Cardiac fibroblast (primary cell): ENCODE measurements around the gene CEP97.
"Not testable (repeated sequence)": the region's sequence is repeated elsewhere in the genome, so short reads cannot be mapped to it uniquely, and the experiment has no call there.

ENCODE experiments used
- DNase-seq, 2 donors: peaks; one replicate each; pipeline versions ENCODE4 v3.0.0 to v3.0.0-alpha.2; 2010; ENCODE audit warnings: low read depth in 2 of 2
- H3K4me3 ChIP-seq, 2 donors: replicated peaks in 1 of 2; 1 replicate in 1 of 2; 2 replicates in 1 of 2; pipeline ENCODE4 v1.5.1; 2011; ENCODE audit warnings: low read depth in 2 of 2, low read length in 2 of 2, mild to moderate bottlenecking in 2 of 2, moderate library complexity in 1 of 2
- CTCF ChIP-seq: IDR thresholded peaks from one replicate; pipeline ENCODE4 v1.5.1; 2011; ENCODE audit warnings: low read depth, mild to moderate bottlenecking, low read length, inconsistent platforms

The CEP97 gene

GRCh38 chr3:101725890-101726275 is 1.5 kb downstream of the CEP97 start:
- peak overlapping the region; percentile 77 to 89 for H3K4me3 ChIP-seq

GRCh38 chr3:101729586-101729985 is 5.2 kb downstream of the CEP97 start:
- no peak for TF ChIP-seq CTCF
- H3K4me3 ChIP-seq, result no peak overlapping the region
- DNase-seq, result no peak

More at GRCh38 chr3:101725890-101726275, 1.5 kb downstream of the CEP97 start:
- no peak for TF ChIP-seq CTCF
- no peak for DNase-seq

- no peak for TF ChIP-seq CTCF
- no peak overlapping the region for H3K4me3 ChIP-seq
- no peak for DNase-seq
These were observed 6.4 kb downstream of the CEP97 start for GRCh38 chr3:101730839-101731238.

GRCh38 chr3:101732240-101732641 is 7.8 kb downstream of the CEP97 start:
- no peak overlapping the region for H3K4me3 ChIP-seq
- no peak for TF ChIP-seq CTCF
- DNase-seq, result no peak

GRCh38 chr3:101735833-101736232 is 11.4 kb downstream of the CEP97 start:
- TF ChIP-seq CTCF, result no peak
- no peak overlapping the region for H3K4me3 ChIP-seq
- no peak for DNase-seq

- DNase-seq, result peak in 1 of 2 donors; percentile 15
- H3K4me3 ChIP-seq, result not testable (repeated sequence)
These were observed 17.5 kb downstream of the CEP97 start for GRCh38 chr3:101741914-101742313.

- no peak for DNase-seq
- no peak for TF ChIP-seq CTCF
- no peak overlapping the region for H3K4me3 ChIP-seq
These were observed 20.4 kb downstream of the CEP97 start for GRCh38 chr3:101744811-101745210.

GRCh38 chr3:101745934-101746333 is 21.5 kb downstream of the CEP97 start:
- H3K4me3 ChIP-seq, DNase-seq: not testable (repeated sequence)

- not testable (repeated sequence) for DNase-seq, H3K4me3 ChIP-seq
These were observed 29.1 kb downstream of the CEP97 start for GRCh38 chr3:101753386-101754113.
